MM.1S (cell line): ENCODE data around the gene TIMM17B.

Experiments used
- EZH2 ChIP-seq: fragments of 300-600 bp; sonication (generic); optimal IDR thresholded peaks from 2 replicates; pipeline ENCODE3; 2017; ENCODE audit warnings: low read depth, mild to moderate bottlenecking, antibody characterized with exemption, low read length, mixed read lengths
- TF ChIP-seq, protein P1 (sequence below): fragments of 300-600 bp; sonication (generic); IDR thresholded peaks from 2 replicates; pipeline ENCODE4 v1.5.1; 2016; ENCODE audit warnings: antibody characterized with exemption, low read length, mixed read lengths

GRCh38 chrX:48939524-48940228, 42.1 kb upstream of the TIMM17B start:
- TF ChIP-seq, protein P1, sequence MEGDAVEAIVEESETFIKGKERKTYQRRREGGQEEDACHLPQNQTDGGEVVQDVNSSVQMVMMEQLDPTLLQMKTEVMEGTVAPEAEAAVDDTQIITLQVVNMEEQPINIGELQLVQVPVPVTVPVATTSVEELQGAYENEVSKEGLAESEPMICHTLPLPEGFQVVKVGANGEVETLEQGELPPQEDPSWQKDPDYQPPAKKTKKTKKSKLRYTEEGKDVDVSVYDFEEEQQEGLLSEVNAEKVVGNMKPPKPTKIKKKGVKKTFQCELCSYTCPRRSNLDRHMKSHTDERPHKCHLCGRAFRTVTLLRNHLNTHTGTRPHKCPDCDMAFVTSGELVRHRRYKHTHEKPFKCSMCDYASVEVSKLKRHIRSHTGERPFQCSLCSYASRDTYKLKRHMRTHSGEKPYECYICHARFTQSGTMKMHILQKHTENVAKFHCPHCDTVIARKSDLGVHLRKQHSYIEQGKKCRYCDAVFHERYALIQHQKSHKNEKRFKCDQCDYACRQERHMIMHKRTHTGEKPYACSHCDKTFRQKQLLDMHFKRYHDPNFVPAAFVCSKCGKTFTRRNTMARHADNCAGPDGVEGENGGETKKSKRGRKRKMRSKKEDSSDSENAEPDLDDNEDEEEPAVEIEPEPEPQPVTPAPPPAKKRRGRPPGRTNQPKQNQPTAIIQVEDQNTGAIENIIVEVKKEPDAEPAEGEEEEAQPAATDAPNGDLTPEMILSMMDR, result no peak
- TF ChIP-seq EZH2, result no peak
